GM12878 (cell line): ENCODE results near the gene ANKRD13A. TPM values are rescaled to one million over a fixed set of nuclear protein-coding genes. Genes with fewer than 3 reads are reported as not detected.

Source experiments
- DPF2 ChIP-seq: fragments of 450-650 bp; IDR thresholded peaks from 2 replicates; pipeline ENCODE4 v1.6.1; 2017; ENCODE audit warnings: mild to moderate bottlenecking
- EZH2 ChIP-seq: IDR thresholded peaks from 2 replicates; pipeline ENCODE4 v1.6.1; 2012; ENCODE audit warnings: low read depth, mild to moderate bottlenecking, control low read depth, inconsistent platforms, low read length, borderline replicate concordance; ENCODE audit not compliant: control insufficient read depth
- KLF5 ChIP-seq: fragments of 450-650 bp; IDR thresholded peaks from 2 replicates; pipeline ENCODE4 v1.6.1; 2014; ENCODE audit warnings: mild to moderate bottlenecking; ENCODE audit not compliant: partially characterized antibody
- MYB ChIP-seq: fragments of 150-350 bp; IDR thresholded peaks from 2 replicates; pipeline ENCODE4 v1.6.1; 2014; ENCODE audit warnings: mild to moderate bottlenecking, low read depth, low read length, borderline replicate concordance
- POLR2AphosphoS5 ChIP-seq: IDR thresholded peaks from 2 replicates; pipeline ENCODE4 v1.6.1; 2011; ENCODE audit warnings: mild to moderate bottlenecking, low read length, inconsistent platforms
- RBBP5 ChIP-seq: fragments of 200-600 bp; sonication (generic); conservative IDR thresholded peaks from 2 replicates; pipeline ENCODE4 v1.6.1; 2016
- RCOR1 ChIP-seq: conservative IDR thresholded peaks from 2 replicates; pipeline ENCODE4 v1.6.1; 2012; ENCODE audit warnings: low read depth, low read length, improper control_type of control experiment
- SPI1 ChIP-seq: IDR thresholded peaks from 2 replicates; pipeline ENCODE4 v1.6.1; 2011; ENCODE audit warnings: low read depth, mild to moderate bottlenecking, low read length, moderate library complexity, borderline replicate concordance; ENCODE audit not compliant: insufficient read depth
- TARDBP ChIP-seq: IDR thresholded peaks from 2 replicates; pipeline ENCODE4 v1.6.1; 2016; ENCODE audit warnings: borderline replicate concordance
- polyA plus RNA-seq, 11 experiments: library from polyadenylated mRNA; depleted of rRNA in 4 of 11; unstranded in 6 of 11; stranded (reverse) in 5 of 11; fragments of >200 nt; fragmentation: Nextera tagmentation in 4 of 11; fragmentation: Illumina TruSeq in 1 of 11; extraction: Ambion mirVana in 4 of 11; extraction: Trizol in 1 of 11; gene quantifications; 1 replicate in 1 of 11; 2 replicates in 10 of 11; pipeline versions ENCODE4 v1.2.1 to v1.2.3, GENCODE V29; 2011 to 2016; ENCODE audit warnings: inconsistent platforms in 2 of 11, missing spikeins in 2 of 11, low read depth in 1 of 11
- total RNA-seq, 4 experiments: library from RNA; depleted of rRNA in 3 of 4; stranded (reverse); fragments of >200 nt in 3 of 4; fragmentation: Illumina TruSeq in 1 of 4; extraction: Trizol in 1 of 4; gene quantifications; 2 replicates each; pipeline versions ENCODE4 v1.2.1 to v1.2.3, GENCODE V29; 2013 to 2021
- TF ChIP-seq, protein P1 (sequence below): fragments of 450-650 bp; IDR thresholded peaks from 2 replicates; pipeline ENCODE4 v1.6.1; 2016; ENCODE audit warnings: mild to moderate bottlenecking
- TF ChIP-seq, protein P2 (sequence below): fragments of 450-650 bp; IDR thresholded peaks from 2 replicates; pipeline ENCODE4 v1.6.1; 2016; ENCODE audit warnings: mild to moderate bottlenecking, moderate library complexity, borderline replicate concordance
- TF ChIP-seq, protein P3 (sequence below): fragments of 450-650 bp; IDR thresholded peaks from 2 replicates; pipeline ENCODE4 v1.6.1; 2017; ENCODE audit warnings: antibody characterized with exemption, mild to moderate bottlenecking, moderate library complexity
- TF ChIP-seq, protein P4 (sequence below): IDR thresholded peaks from 2 replicates; pipeline ENCODE4 v1.6.1; 2011; ENCODE audit warnings: borderline replicate concordance, low read depth, mild to moderate bottlenecking, moderate library complexity, low read length; ENCODE audit not compliant: insufficient read depth, poor library complexity, severe bottlenecking
- TF ChIP-seq, protein P5 (sequence below): fragments of 450-650 bp; IDR thresholded peaks from 2 replicates; pipeline ENCODE4 v1.6.1; 2017; ENCODE audit warnings: mild to moderate bottlenecking, moderate library complexity

Gene ANKRD13A
- total and polyA plus RNA-seq, 10 of the 15 experiments (the other 5 are each of a cell fraction or from before 2014, with no cell fraction given): 10.2 to 93.4 (median 76.5) TPM

DNA sequence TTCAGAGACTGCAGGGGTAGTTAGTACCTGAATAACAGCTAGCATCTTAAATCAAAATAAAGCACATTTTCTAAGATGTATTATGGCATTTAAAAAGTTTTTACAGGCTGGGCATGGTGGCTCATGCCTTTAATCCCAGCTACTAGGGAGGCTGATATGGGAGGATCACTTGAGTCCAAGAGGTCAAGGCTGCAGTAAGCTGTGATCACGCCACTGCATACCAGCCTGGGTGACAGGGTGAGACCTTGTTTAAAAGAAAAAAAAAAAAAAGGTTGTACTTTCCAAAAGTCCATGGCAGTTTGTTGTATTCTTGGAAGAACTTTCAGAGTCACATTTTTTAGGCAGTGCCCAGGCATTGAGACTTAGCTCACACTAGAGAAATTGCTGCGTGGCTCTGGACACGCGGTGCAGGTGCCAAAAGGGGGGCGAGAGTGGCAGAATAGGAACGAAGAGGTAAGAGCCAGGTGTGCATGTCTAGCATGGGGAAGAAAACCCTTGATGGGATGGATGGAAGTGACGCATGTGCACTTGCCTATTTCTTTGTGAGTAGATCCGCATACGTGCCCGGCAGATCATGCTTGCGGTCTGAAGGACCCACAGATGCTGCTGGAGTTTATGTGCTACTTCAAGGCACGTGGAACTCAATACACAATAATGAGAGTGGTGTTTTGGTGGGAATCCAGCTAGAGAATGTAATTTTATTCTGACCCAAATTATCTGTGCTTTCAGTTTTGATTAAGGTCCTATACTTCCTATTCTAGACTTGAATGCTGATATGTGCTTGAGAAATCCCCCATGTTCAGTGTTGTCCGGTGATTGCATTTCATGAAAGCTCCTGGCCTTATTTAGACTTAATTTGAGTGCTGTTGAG, 11.9 kb downstream of the ANKRD13A start (continued):
- TF ChIP-seq, protein P1, sequence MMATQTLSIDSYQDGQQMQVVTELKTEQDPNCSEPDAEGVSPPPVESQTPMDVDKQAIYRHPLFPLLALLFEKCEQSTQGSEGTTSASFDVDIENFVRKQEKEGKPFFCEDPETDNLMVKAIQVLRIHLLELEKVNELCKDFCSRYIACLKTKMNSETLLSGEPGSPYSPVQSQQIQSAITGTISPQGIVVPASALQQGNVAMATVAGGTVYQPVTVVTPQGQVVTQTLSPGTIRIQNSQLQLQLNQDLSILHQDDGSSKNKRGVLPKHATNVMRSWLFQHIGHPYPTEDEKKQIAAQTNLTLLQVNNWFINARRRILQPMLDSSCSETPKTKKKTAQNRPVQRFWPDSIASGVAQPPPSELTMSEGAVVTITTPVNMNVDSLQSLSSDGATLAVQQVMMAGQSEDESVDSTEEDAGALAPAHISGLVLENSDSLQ: no peak
- TF ChIP-seq RCOR1 (no peak), EZH2 (no peak), DPF2 (0 out of 2 replicates have a peak, but pooled peaks have one; percentile 26), SPI1 (no peak), MYB (no peak), RBBP5 (no peak), POLR2AphosphoS5 (no peak), KLF5 (no peak), TARDBP (no peak)
- TF ChIP-seq, protein P2, sequence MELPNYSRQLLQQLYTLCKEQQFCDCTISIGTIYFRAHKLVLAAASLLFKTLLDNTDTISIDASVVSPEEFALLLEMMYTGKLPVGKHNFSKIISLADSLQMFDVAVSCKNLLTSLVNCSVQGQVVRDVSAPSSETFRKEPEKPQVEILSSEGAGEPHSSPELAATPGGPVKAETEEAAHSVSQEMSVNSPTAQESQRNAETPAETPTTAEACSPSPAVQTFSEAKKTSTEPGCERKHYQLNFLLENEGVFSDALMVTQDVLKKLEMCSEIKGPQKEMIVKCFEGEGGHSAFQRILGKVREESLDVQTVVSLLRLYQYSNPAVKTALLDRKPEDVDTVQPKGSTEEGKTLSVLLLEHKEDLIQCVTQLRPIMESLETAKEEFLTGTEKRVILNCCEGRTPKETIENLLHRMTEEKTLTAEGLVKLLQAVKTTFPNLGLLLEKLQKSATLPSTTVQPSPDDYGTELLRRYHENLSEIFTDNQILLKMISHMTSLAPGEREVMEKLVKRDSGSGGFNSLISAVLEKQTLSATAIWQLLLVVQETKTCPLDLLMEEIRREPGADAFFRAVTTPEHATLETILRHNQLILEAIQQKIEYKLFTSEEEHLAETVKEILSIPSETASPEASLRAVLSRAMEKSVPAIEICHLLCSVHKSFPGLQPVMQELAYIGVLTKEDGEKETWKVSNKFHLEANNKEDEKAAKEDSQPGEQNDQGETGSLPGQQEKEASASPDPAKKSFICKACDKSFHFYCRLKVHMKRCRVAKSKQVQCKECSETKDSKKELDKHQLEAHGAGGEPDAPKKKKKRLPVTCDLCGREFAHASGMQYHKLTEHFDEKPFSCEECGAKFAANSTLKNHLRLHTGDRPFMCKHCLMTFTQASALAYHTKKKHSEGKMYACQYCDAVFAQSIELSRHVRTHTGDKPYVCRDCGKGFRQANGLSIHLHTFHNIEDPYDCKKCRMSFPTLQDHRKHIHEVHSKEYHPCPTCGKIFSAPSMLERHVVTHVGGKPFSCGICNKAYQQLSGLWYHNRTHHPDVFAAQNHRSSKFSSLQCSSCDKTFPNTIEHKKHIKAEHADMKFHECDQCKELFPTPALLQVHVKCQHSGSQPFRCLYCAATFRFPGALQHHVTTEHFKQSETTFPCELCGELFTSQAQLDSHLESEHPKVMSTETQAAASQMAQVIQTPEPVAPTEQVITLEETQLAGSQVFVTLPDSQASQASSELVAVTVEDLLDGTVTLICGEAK: peak; percentile 70; the same call in 1 of the 2 replicates
- TF ChIP-seq, protein P3, sequence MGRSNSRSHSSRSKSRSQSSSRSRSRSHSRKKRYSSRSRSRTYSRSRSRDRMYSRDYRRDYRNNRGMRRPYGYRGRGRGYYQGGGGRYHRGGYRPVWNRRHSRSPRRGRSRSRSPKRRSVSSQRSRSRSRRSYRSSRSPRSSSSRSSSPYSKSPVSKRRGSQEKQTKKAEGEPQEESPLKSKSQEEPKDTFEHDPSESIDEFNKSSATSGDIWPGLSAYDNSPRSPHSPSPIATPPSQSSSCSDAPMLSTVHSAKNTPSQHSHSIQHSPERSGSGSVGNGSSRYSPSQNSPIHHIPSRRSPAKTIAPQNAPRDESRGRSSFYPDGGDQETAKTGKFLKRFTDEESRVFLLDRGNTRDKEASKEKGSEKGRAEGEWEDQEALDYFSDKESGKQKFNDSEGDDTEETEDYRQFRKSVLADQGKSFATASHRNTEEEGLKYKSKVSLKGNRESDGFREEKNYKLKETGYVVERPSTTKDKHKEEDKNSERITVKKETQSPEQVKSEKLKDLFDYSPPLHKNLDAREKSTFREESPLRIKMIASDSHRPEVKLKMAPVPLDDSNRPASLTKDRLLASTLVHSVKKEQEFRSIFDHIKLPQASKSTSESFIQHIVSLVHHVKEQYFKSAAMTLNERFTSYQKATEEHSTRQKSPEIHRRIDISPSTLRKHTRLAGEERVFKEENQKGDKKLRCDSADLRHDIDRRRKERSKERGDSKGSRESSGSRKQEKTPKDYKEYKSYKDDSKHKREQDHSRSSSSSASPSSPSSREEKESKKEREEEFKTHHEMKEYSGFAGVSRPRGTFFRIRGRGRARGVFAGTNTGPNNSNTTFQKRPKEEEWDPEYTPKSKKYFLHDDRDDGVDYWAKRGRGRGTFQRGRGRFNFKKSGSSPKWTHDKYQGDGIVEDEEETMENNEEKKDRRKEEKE: no peak
- TF ChIP-seq, protein P4, sequence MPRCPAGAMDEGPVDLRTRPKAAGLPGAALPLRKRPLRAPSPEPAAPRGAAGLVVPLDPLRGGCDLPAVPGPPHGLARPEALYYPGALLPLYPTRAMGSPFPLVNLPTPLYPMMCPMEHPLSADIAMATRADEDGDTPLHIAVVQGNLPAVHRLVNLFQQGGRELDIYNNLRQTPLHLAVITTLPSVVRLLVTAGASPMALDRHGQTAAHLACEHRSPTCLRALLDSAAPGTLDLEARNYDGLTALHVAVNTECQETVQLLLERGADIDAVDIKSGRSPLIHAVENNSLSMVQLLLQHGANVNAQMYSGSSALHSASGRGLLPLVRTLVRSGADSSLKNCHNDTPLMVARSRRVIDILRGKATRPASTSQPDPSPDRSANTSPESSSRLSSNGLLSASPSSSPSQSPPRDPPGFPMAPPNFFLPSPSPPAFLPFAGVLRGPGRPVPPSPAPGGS: no peak
- TF ChIP-seq, protein P5, sequence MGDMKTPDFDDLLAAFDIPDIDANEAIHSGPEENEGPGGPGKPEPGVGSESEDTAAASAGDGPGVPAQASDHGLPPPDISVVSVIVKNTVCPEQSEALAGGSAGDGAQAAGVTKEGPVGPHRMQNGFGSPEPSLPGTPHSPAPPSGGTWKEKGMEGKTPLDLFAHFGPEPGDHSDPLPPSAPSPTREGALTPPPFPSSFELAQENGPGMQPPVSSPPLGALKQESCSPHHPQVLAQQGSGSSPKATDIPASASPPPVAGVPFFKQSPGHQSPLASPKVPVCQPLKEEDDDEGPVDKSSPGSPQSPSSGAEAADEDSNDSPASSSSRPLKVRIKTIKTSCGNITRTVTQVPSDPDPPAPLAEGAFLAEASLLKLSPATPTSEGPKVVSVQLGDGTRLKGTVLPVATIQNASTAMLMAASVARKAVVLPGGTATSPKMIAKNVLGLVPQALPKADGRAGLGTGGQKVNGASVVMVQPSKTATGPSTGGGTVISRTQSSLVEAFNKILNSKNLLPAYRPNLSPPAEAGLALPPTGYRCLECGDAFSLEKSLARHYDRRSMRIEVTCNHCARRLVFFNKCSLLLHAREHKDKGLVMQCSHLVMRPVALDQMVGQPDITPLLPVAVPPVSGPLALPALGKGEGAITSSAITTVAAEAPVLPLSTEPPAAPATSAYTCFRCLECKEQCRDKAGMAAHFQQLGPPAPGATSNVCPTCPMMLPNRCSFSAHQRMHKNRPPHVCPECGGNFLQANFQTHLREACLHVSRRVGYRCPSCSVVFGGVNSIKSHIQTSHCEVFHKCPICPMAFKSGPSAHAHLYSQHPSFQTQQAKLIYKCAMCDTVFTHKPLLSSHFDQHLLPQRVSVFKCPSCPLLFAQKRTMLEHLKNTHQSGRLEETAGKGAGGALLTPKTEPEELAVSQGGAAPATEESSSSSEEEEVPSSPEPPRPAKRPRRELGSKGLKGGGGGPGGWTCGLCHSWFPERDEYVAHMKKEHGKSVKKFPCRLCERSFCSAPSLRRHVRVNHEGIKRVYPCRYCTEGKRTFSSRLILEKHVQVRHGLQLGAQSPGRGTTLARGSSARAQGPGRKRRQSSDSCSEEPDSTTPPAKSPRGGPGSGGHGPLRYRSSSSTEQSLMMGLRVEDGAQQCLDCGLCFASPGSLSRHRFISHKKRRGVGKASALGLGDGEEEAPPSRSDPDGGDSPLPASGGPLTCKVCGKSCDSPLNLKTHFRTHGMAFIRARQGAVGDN: peak; percentile 84
